Stromal cell of bone marrow (primary cell): ENCODE measurements around the gene GNB1.
"Not testable (repeated sequence)": the region's sequence is repeated elsewhere in the genome, so short reads cannot be mapped to it uniquely, and the experiment has no call there.

ENCODE experiments used
- DNase-seq: peaks from one replicate; pipeline ENCODE4 v3.0.0-alpha.2; 2012; ENCODE audit warnings: low read depth

The GNB1 gene

GRCh38 chr1:1858382-1859086 lies 32.4 kb downstream of the GNB1 start:
- peak; percentile 75 for DNase-seq

- no peak for DNase-seq
These were observed 33.7 kb downstream of the GNB1 start for GRCh38 chr1:1857096-1857703.

GRCh38 chr1:1856161-1856560 lies 34.7 kb downstream of the GNB1 start:
- DNase-seq: not testable (repeated sequence)

GRCh38 chr1:1853593-1854257 lies 37.2 kb downstream of the GNB1 start:
- DNase-seq: no peak

- DNase-seq: no peak
These were observed 38.1 kb downstream of the GNB1 start for GRCh38 chr1:1852619-1853414.

- DNase-seq: no peak
These were observed 43.0 kb downstream of the GNB1 start for GRCh38 chr1:1847890-1848289.

GRCh38 chr1:1847061-1847850 lies 43.6 kb downstream of the GNB1 start:
- no peak for DNase-seq

- DNase-seq: no peak
These were observed 44.4 kb downstream of the GNB1 start for GRCh38 chr1:1846386-1846918.

- DNase-seq: no peak
These were observed 48.3 kb downstream of the GNB1 start for GRCh38 chr1:1842360-1843146.

- no peak for DNase-seq
These were observed 49.3 kb downstream of the GNB1 start for GRCh38 chr1:1841575-1841995.

GRCh38 chr1:1839311-1839965 lies 51.4 kb downstream of the GNB1 start:
- DNase-seq: no peak

- DNase-seq: no peak
These were observed 54.8 kb downstream of the GNB1 start for GRCh38 chr1:1836119-1836518.

GRCh38 chr1:1835546-1835945 lies 55.3 kb downstream of the GNB1 start:
- DNase-seq: no peak

GRCh38 chr1:1833916-1834325 lies 57.0 kb downstream of the GNB1 start:
- DNase-seq: no peak

GRCh38 chr1:1833456-1833855 lies 57.4 kb downstream of the GNB1 start:
- no peak for DNase-seq

GRCh38 chr1:1832820-1833219 lies 58.1 kb downstream of the GNB1 start:
- no peak for DNase-seq

- DNase-seq: no peak
These were observed 58.7 kb downstream of the GNB1 start for GRCh38 chr1:1832166-1832565.

GRCh38 chr1:1827089-1827848 lies 63.6 kb downstream of the GNB1 start:
- no peak for DNase-seq

- no peak for DNase-seq
These were observed 64.4 kb downstream of the GNB1 start for GRCh38 chr1:1826356-1827088.
